Caco-2 (cell line): ENCODE measurements around the gene PRG2. TPM values are rescaled to one million over a fixed set of nuclear protein-coding genes. Genes with fewer than 3 reads are reported as not detected.

Source experiments
- BruUV-seq: library from RNA; stranded (reverse); fragments of 400-500 nt; replicated peaks from 2 replicates; lab custom pipeline; 2021; lab: Mats Ljungman, UMichigan
- CTCF ChIA-PET: fragments of 300-600 bp; sonication (Branson Sonifier 250); formaldehyde crosslinking; loops from one replicate; lab custom pipeline; 2022; ENCODE audit warnings: antibody characterized with exemption; lab: Charles Lee
- POLR2A ChIA-PET: fragments of 300-600 bp; sonication (Branson Sonifier 250); formaldehyde crosslinking; loops from one replicate; lab custom pipeline; 2022; ENCODE audit warnings: antibody characterized with exemption; lab: Charles Lee
- DNase-seq, 2 experiments: peaks; one replicate each; pipeline versions ENCODE4 v3.0.0 to v3.0.0-alpha.2; 2020 to 2022
- H3K27me3 ChIP-seq: replicated peaks from 2 replicates; pipeline ENCODE4 v1.6.0; 2011; ENCODE audit warnings: low read length; ENCODE audit not compliant: control insufficient read depth, insufficient read depth
- H3K36me3 ChIP-seq: 2 replicates; pipeline ENCODE4 v1.5.1; 2011; ENCODE audit warnings: low read length; ENCODE audit not compliant: control insufficient read depth, insufficient read depth
- H3K4me1 ChIP-seq: fragments of 250-450 bp; sonication (Bioruptor Pico); 2 replicates; pipeline ENCODE4 v1.5.1; 2020; ENCODE audit warnings: mild to moderate bottlenecking
- H3K4me3 ChIP-seq: 2 replicates; pipeline ENCODE4 v1.5.1; 2011; ENCODE audit warnings: low read depth, mild to moderate bottlenecking, control low read depth, low read length
- H3K9me3 ChIP-seq: fragments of 250-450 bp; sonication (Bioruptor Pico); 2 replicates; pipeline ENCODE4 v1.5.1; 2020; ENCODE audit warnings: mild to moderate bottlenecking, moderate library complexity
- H3K27ac Mint-ChIP-seq: one replicate; pipeline ENCODE4 v1.8.0; 2022; ENCODE audit warnings: mixed read lengths; ENCODE audit not compliant: unreplicated experiment
- H3K27me3 Mint-ChIP-seq: one replicate; pipeline ENCODE4 v1.8.0; 2022; ENCODE audit warnings: mixed read lengths; ENCODE audit not compliant: insufficient read depth, unreplicated experiment
- H3K36me3 Mint-ChIP-seq: one replicate; pipeline ENCODE4 v1.8.0; 2022; ENCODE audit warnings: mild to moderate bottlenecking, mixed read lengths; ENCODE audit not compliant: insufficient read depth, unreplicated experiment
- H3K4me1 Mint-ChIP-seq: one replicate; pipeline ENCODE4 v1.8.0; 2022; ENCODE audit warnings: low read depth, mixed read lengths; ENCODE audit not compliant: unreplicated experiment
- H3K4me3 Mint-ChIP-seq: one replicate; pipeline ENCODE4 v1.8.0; 2022; ENCODE audit warnings: mild to moderate bottlenecking, moderate library complexity, mixed read lengths; ENCODE audit not compliant: unreplicated experiment
- H3K9me3 Mint-ChIP-seq: one replicate; pipeline ENCODE4 v1.8.0; 2022; ENCODE audit warnings: mixed read lengths; ENCODE audit not compliant: unreplicated experiment
- intact Hi-C: fragments of 100-400 bp; cut with micrococcal nuclease; formaldehyde crosslinking; loops from one replicate; pipeline ENCODE4 v1.10.0; 2022; ENCODE audit not compliant: unreplicated experiment
- total RNA-seq: library from RNA; stranded (reverse); gene quantifications from 2 replicates; pipeline ENCODE4 v1.2.3, GENCODE V29; 2022
- TF ChIP-seq, protein P1 (sequence below), 2 experiments: fragments of 200-600 bp in 1 of 2; IDR thresholded peaks; 1 replicate in 1 of 2; 2 replicates in 1 of 2; pipeline versions ENCODE4 v1.5.1 to v1.8.0; 2011 to 2022; ENCODE audit warnings: antibody characterized with exemption in 1 of 2, control low read depth in 1 of 2, inconsistent platforms in 1 of 2, low read depth in 1 of 2, low read length in 1 of 2, mild to moderate bottlenecking in 1 of 2, moderate library complexity in 1 of 2; ENCODE audit not compliant: insufficient read depth in 1 of 2, severe bottlenecking in 1 of 2, unreplicated experiment in 1 of 2

PRG2 gene
- total RNA-seq, 1 experiment from 2014 or later = not detected

DNA sequence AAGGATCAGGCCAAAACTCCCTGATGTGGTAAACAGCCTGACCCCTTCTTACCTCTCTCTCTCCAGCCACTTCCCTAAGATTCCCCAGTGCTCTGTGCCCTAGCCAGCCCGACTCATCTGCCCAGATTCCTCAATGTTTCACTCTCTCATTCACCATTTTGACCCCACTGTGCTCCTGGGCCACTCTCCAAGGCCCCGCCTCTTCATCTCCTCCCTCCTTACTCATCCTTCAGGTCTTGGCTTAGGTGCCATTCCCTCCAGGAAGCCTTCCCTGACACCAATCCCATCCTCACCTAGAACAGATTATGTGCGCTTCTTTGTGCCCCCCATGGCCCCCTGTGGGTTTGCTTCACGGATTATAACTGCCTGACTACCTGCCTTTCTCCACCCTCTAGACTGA is 23.2 kb upstream of the PRG2 start:
- H3K4me1 Mint-ChIP-seq = peaks cover 7% of the 10 kb centered on the region
- H3K9me3 Mint-ChIP-seq = no peaks in the 10 kb centered on the region
- DNase-seq = no peak
- ChIA-PET POLR2A (no interaction called here), CTCF (no interaction called here)
- H3K4me3 ChIP-seq = no peak overlapping the region
- no peaks in the 10 kb centered on the region for H3K9me3 ChIP-seq
- TF ChIP-seq, protein P1, sequence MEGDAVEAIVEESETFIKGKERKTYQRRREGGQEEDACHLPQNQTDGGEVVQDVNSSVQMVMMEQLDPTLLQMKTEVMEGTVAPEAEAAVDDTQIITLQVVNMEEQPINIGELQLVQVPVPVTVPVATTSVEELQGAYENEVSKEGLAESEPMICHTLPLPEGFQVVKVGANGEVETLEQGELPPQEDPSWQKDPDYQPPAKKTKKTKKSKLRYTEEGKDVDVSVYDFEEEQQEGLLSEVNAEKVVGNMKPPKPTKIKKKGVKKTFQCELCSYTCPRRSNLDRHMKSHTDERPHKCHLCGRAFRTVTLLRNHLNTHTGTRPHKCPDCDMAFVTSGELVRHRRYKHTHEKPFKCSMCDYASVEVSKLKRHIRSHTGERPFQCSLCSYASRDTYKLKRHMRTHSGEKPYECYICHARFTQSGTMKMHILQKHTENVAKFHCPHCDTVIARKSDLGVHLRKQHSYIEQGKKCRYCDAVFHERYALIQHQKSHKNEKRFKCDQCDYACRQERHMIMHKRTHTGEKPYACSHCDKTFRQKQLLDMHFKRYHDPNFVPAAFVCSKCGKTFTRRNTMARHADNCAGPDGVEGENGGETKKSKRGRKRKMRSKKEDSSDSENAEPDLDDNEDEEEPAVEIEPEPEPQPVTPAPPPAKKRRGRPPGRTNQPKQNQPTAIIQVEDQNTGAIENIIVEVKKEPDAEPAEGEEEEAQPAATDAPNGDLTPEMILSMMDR (IDR thresholded peaks at IDR 0.05; ENCODE audit: insufficient read depth in 1 of 2, low read depth in 1 of 2, low read length in 1 of 2, severe bottlenecking in 1 of 2, unreplicated experiment in 1 of 2) = no peak
- H3K27me3 Mint-ChIP-seq = peaks cover 7% of the 10 kb centered on the region
- intact Hi-C loops = no loop called here
- H3K36me3 Mint-ChIP-seq = no peaks in the 10 kb centered on the region
- no peaks in the 10 kb centered on the region for H3K27me3 ChIP-seq
- no peaks in the 10 kb centered on the region for H3K4me1 ChIP-seq
- no peak overlapping the region for H3K4me3 Mint-ChIP-seq
- H3K36me3 ChIP-seq = no peaks in the 10 kb centered on the region
- BruUV-seq = no TSS peak
- no peak overlapping the region for H3K27ac Mint-ChIP-seq

DNA sequence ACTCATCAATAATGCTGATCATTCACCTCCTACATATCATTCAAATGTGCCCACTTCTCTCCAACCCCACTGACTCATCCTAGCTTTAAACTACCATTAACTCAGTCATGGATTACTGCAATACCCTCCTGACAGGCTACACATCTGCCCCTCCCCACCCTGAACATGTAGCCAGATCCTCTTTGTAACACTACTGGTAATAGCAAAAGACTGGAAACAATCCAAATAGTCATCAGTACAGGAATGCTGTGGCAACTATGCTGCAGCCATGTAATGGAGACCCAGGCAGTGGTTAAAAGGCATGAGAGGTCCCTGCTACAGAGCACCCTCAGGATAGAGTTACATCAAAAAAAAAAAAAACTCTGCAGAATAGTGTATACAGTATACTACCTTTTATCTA is 19.8 kb upstream of the PRG2 start:
- Mint-ChIP-seq H3K9me3 (no peaks in the 10 kb centered on the region), H3K4me3 (no peak overlapping the region), H3K4me1 (peaks cover 7% of the 10 kb centered on the region), H3K27ac (no peak overlapping the region), H3K27me3 (no peaks in the 10 kb centered on the region), H3K36me3 (no peaks in the 10 kb centered on the region)
- DNase-seq = no peak
- no peaks in the 10 kb centered on the region for H3K9me3 ChIP-seq
- ChIA-PET POLR2A (no interaction called here), CTCF (no interaction called here)
- no peaks in the 10 kb centered on the region for H3K4me1 ChIP-seq
- TF ChIP-seq, protein P1 (IDR thresholded peaks at IDR 0.05; ENCODE audit: insufficient read depth in 1 of 2, low read depth in 1 of 2, low read length in 1 of 2, severe bottlenecking in 1 of 2, unreplicated experiment in 1 of 2) = no peak
- H3K36me3 ChIP-seq = no peaks in the 10 kb centered on the region
- intact Hi-C loops = no loop called here
- no TSS peak for BruUV-seq
- H3K4me3 ChIP-seq = no peak overlapping the region
- H3K27me3 ChIP-seq = no peaks in the 10 kb centered on the region

DNA sequence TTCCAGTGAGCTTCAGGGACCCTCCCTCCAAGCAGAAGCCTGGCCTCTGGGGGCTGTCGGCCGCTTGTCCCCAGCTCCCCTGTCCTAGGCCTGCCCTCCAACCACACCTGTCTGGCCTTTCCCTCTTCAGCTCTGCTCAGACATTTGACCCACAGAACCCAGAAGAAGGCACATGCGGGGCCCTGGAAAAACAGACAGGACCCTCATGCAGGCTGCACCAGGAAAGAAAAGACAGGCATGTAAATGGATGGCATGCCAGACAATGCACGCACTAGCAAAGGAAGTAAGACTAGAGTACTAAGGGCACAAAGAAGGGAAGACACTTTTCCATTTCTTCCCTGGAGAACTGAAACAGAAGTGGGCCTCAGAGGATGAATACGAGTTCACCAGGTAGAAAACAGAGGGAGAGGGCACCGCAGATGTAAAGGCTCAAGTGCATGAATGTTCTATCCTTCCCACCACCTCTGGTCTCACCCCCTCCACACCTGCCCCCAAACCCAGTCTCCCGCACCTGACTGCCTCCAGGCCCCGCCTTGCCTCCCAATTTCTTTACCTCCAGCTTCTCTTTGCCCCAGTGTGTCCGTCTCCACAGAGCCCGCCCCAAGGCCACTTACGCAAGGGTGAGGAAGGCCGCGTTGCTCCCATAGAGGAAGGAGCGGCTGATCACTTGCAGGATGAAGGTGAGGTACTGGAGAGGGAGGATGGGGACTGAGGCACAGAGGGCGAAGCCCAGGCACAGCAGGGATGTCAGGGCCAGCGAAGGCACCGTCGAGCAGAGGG is 19.1 kb upstream of the PRG2 start:
- DNase-seq = no peak
- no peaks in the 10 kb centered on the region for H3K9me3 ChIP-seq
- no TSS peak for BruUV-seq
- Mint-ChIP-seq H3K9me3 (no peaks in the 10 kb centered on the region), H3K4me1 (peaks cover 7% of the 10 kb centered on the region), H3K4me3 (no peak overlapping the region), H3K27ac (no peak overlapping the region), H3K27me3 (no peaks in the 10 kb centered on the region), H3K36me3 (no peaks in the 10 kb centered on the region)
- CTCF ChIA-PET = no interaction called here
- POLR2A ChIA-PET = interaction anchor here (0.6 kb wide), 1 partner anchor 209 kb away, joined by 3 read pairs; no protein-coding TSS in a partner anchor
- no peaks in the 10 kb centered on the region for H3K27me3 ChIP-seq
- no peaks in the 10 kb centered on the region for H3K4me1 ChIP-seq
- TF ChIP-seq, protein P1 (IDR thresholded peaks at IDR 0.05; ENCODE audit: insufficient read depth in 1 of 2, low read depth in 1 of 2, low read length in 1 of 2, severe bottlenecking in 1 of 2, unreplicated experiment in 1 of 2) = no peak
- no peaks in the 10 kb centered on the region for H3K36me3 ChIP-seq
- H3K4me3 ChIP-seq = no peak overlapping the region
- intact Hi-C loops = no loop called here
